WTC11 (cell line): ENCODE measurements around the gene RPL23. TPM values are rescaled to one million over a fixed set of nuclear protein-coding genes. Genes with fewer than 3 reads are reported as not detected.

Source experiments
- ATF3 ChIP-seq: sonication (generic); formaldehyde crosslinking; conservative IDR thresholded peaks from 2 replicates; pipeline ENCODE4 v1.8.1; 2022; ENCODE audit warnings: mild to moderate bottlenecking, missing genetic modification reagents
- E2F4 ChIP-seq: sonication (generic); formaldehyde crosslinking; IDR thresholded peaks from 2 replicates; pipeline ENCODE4 v1.8.1; 2022; ENCODE audit warnings: low read depth, mild to moderate bottlenecking, moderate library complexity, missing genetic modification reagents, borderline replicate concordance
- ELF4 ChIP-seq: sonication (generic); formaldehyde crosslinking; IDR thresholded peaks from 2 replicates; pipeline ENCODE4 v1.8.1; 2022; ENCODE audit warnings: low read depth, mild to moderate bottlenecking, moderate library complexity, missing genetic modification reagents
- HMGXB4 ChIP-seq: sonication (generic); formaldehyde crosslinking; IDR thresholded peaks from 2 replicates; pipeline ENCODE4 v1.8.1; 2023; ENCODE audit warnings: mild to moderate bottlenecking, moderate library complexity, missing genetic modification reagents
- NFE2L1 ChIP-seq: sonication (generic); formaldehyde crosslinking; IDR thresholded peaks from 2 replicates; pipeline ENCODE4 v1.8.1; 2023; ENCODE audit warnings: missing genetic modification reagents
- PREB ChIP-seq: sonication (generic); formaldehyde crosslinking; IDR thresholded peaks from 2 replicates; pipeline ENCODE4 v1.8.1; 2022; ENCODE audit warnings: mild to moderate bottlenecking, missing genetic modification reagents, moderate library complexity, borderline replicate concordance
- microRNA-seq: library from miRNA; unstranded; fragments of <30 nt; microRNA quantifications from one replicate; pipeline ENCODE4 v1.2.0, GENCODE V29; 2022; ENCODE audit warnings: borderline number of aligned reads
- total RNA-seq: library from RNA; stranded (reverse); gene quantifications from 3 replicates; pipeline ENCODE4 v1.2.3, GENCODE V29; 2021

Gene RPL23
- total RNA-seq, 1 experiment from 2014 or later = 1,832 TPM

- no peak; the same call in 1 of the 2 replicates for TF ChIP-seq HMGXB4 (CRISPR knock-in tag)
- no peak for TF ChIP-seq E2F4 (CRISPR knock-in tag)
- no peak for TF ChIP-seq NFE2L1 (CRISPR knock-in tag)
- no peak for TF ChIP-seq PREB
- TF ChIP-seq ELF4 (CRISPR knock-in tag) = no peak
- TF ChIP-seq ATF3 (CRISPR knock-in tag) = no peak
- TF ChIP-seq, all 79 proteins: peak for 10
Observed at GRCh38 chr17:38798614-38799500, 54.7 kb downstream of the RPL23 start (continued).

Small RNA genes lying within 50 kb of the gene (microRNA-seq; reads per million reads assigned to microRNA genes)
- 1.0 reads per million for gene MIR4727

Other genes starting within 250 kb of the RPL23 start
- 10.7 to 17.3 TPM (median 11.1 TPM) in 3 replicates for gene SRCIN1, start 247.8 kb downstream of the RPL23 start, total RNA-seq
- gene EPOP, start 178.8 kb downstream of the RPL23 start, total RNA-seq = 8.7 to 12.3 TPM (median 9.0 TPM) in 3 replicates
- 34.4 to 48.0 TPM (median 36.6 TPM) in 3 replicates for gene MLLT6, start 148.4 kb downstream of the RPL23 start, total RNA-seq
- 12.1 to 15.7 TPM (median 15.6 TPM) in 3 replicates for gene CISD3, start 123.4 kb downstream of the RPL23 start, total RNA-seq
- 102 to 111 TPM (median 104 TPM) in 3 replicates for gene PCGF2, start 105.4 kb downstream of the RPL23 start, total RNA-seq
- gene PSMB3, start 101.0 kb downstream of the RPL23 start, total RNA-seq = 266 to 273 TPM (median 266 TPM) in 3 replicates
- 54.0 to 61.9 TPM (median 57.3 TPM) in 3 replicates for gene PIP4K2B, start 54.2 kb downstream of the RPL23 start, total RNA-seq
- gene CWC25, start 28.4 kb downstream of the RPL23 start, total RNA-seq = 16.1 to 17.3 TPM (median 17.1 TPM) in 3 replicates
- gene LASP1, start 16.3 kb upstream of the RPL23 start, total RNA-seq = 126 to 139 TPM (median 128 TPM) in 3 replicates
- gene FBXO47, start 113.7 kb upstream of the RPL23 start, total RNA-seq = not detected in 3 replicates